ENCODE data around the gene EDIL3.

- TF ChIP-seq CTCF (IDR thresholded peaks at IDR 0.05) = no peak
- TF ChIP-seq POLR2A (IDR thresholded peaks at IDR 0.05) = no peak
Measured at GRCh38 chr5:84059672-84060071, 325.0 kb downstream of the EDIL3 start.
